NCI-H524 treated with DMSO at 0.1 percent for 48 hours (cell line): ENCODE measurements around the gene SLC30A10.
"Not testable (repeated sequence)": the region's sequence is repeated elsewhere in the genome, so short reads cannot be mapped to it uniquely, and the experiment has no call there.

Experiments used
- DNase-seq: peaks from one replicate; lab custom pipeline; 2025; lab: John Stamatoyannopoulos, UW

The SLC30A10 gene

DNA sequence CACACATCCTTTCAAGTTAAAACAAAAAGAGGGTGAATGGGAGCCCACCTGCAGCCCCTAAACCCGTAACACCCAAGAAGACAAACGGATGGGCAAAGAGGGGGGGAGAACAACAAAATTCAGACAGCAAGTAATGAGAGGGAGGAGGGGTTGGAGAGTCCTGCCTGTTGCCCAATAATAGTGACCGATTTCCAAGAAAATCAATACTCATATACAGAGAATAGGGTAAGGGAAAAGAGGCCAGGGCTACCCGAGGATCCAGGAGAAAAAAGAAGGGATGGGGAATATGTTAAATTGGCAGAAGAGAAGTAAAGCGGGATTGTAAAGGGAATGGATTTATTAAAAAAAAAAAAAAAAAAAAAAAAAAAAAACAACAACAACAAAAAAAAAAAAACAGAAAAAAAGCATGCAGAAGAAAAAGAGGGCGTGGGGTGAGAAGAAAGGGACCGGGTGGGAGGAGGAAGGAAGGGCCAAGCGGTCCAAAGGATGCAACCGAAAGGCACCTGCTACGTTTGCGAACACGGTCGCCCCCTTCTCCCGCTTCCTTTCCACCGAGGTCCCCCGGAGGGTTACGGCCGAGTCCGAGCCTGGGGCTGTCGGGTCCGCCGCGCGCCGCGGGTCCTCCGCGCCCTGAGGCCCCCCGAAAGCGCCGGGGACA is 930 bp downstream of the SLC30A10 start:
- DNase-seq = no peak

- DNase-seq = no peak
These were observed 1.9 kb downstream of the SLC30A10 start for GRCh38 chr1:219926363-219926998.

DNA sequence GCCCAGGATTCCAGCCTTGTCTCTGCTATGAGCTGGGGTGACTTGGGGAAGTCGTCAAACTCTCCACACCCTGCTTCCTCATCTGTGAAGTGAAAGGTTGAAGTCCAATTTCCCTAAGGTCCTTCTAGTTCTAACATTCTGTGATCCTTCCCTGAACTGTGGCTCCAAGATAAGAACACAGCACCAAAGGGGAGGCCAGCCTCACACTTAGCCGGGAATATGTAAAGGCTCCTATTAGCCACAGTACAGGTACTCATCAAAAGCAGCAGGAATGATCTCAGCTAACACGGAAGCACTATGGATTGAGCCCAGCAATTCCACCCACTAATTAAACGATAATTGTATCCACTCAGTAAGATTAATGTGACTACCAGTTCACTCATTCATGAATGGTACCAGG is 4.0 kb downstream of the SLC30A10 start:
- no peak for DNase-seq

GRCh38 chr1:219917851-219918466 is 10.4 kb downstream of the SLC30A10 start:
- no peak for DNase-seq

DNA sequence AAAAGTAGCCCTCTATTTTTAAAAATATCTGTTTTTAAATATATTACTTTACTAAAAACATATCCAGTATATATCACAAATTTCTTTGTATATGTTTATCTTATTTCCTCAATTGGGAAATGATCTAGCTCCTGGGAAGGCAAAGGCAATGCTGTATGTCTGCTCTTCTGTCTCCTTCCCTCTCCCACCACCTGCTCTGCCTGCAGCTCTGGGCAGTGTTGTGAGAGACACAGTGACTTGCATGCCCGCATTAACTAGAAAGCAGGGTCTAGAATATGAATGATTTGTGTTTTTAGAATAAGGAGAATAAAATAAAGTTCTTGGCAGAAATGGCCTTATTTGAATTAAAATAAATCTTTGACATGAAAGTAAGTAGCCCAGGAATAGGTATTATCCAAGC is 11.1 kb downstream of the SLC30A10 start:
- no peak for DNase-seq

DNA sequence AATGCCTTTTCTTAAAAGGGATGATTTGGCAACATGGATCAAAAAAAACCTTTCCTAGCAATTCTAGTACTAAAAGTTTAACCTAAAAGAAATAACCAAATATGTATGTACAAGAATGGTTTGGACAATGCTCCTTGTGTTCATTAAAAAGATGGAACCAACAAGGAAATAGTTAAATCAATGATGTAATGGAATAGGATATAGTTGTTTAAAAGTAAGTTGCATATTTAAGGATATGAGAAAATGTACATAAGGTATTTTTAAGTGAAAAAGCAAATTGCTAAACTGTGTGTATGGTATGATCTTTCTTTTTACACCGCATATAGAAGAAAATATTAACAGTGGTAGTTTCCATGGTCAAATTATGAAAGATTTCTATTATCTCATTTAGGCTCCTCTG is 12.1 kb downstream of the SLC30A10 start:
- no peak for DNase-seq

DNA sequence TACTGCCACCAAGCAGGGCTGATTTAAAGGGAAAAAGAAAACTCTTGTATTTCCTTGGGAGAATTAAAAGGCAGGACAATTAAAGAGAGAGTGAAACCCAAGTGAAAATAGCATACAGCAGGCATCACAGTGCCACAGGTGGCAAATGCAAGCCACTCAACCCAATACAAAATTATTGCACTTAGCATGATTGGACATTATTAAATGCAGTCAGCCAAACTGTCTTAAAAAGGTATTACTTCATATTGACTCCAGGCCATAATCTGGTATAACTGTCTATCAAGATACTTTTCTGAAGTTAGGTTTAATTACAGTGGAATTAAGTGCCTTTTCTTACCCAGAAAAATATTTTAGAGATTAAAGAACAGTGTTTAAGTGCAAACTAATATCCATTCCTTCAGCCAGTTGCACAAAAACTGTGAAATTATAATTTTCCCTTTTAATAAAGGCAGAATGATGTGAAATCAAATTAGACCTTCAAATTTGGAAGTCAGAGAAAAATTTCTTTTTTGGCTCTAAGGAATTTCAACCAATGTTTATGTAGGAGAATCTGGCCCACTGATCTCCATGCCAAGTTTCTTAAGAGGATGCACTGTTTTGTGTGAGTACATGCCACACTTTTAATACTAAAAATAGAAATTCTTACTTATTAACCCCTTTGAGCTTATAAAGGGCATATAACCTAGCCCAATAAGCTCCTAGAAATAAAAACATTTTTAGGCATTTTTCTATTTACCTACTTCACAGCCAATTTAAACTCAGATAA is 15.2 kb downstream of the SLC30A10 start:
- no peak for DNase-seq

GRCh38 chr1:219910716-219911115 is 17.6 kb downstream of the SLC30A10 start:
- no peak for DNase-seq

DNA sequence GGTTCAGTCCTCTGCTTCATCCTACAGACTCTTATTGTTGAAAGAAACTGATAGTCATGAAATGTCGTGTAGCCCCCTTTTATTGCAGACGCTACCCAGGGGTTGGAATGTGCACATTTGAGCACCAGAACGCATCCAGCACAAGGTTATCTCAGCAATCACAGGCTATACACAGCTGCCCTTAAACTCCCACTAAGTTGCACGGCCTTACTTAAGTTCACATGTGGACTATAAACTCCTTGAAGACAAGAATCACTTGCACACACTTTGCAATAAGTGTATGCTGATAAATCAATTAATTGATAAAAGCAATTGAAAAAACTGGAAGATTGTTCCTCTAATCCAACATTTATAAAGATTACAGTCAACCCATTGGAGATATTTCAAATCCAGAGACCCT is 18.9 kb downstream of the SLC30A10 start:
- no peak for DNase-seq

GRCh38 chr1:219908170-219908569 is 20.2 kb downstream of the SLC30A10 start:
- no peak for DNase-seq

- DNase-seq = no peak
These were observed 20.6 kb downstream of the SLC30A10 start for GRCh38 chr1:219907772-219908070.

DNA sequence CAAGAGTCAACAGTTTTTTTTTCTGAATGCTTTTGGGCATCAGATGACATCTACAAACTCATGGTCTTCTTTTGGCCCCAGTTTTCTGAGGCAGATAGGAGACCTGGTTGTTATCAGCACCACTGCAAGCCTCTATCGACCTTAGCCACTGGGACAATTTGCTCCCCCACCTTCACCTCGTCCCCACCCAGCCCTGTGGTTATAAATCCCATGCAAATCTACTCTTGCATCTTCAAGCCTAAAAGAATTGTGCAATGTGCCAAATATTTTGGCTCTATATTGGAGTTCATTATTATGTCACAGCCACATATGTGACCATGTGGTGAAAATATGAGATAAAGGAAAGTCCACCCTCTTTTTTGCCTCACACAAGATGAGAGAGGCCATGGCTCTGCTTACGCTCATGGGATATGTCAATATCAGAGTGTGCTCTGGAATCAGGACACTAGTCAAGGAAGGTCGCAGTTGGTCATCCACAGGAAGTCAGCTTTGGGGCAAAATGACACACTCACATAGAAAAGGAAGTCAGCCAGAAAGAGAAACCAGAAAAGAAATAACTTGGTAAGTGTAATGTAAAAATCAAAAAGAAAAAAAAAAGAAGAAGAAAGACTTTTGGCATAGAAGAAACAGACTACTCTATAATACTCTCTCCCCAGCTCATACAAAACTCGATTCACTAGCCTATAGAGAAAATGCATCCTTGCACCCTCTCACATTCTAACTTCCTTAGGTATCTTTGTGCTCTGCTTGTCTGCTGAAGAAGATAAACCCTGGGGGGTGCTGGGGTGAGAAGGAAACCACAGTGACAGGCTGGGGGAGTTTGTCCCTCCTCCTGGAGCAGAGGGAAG is 21.2 kb downstream of the SLC30A10 start:
- no peak for DNase-seq

DNA sequence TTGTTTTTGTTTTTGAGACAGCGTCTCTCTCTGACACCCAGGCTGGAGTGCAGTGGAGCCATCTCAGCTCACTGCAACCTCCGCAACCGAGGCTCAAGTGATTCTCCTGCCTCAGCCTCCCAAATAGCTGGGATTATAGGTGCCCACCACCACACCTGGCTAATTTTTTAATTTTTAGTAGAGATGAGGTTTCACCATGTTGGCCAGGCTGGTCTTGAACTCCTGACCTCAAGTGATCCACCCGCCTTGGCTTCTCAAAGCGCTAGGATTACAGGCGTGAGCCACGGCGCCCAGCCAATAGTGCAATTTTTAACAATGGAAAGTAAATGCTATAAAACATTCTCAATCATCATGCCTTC is 21.8 kb downstream of the SLC30A10 start:
- not testable (repeated sequence) for DNase-seq

GRCh38 chr1:219905524-219905923 is 22.8 kb downstream of the SLC30A10 start:
- DNase-seq = no peak

DNA sequence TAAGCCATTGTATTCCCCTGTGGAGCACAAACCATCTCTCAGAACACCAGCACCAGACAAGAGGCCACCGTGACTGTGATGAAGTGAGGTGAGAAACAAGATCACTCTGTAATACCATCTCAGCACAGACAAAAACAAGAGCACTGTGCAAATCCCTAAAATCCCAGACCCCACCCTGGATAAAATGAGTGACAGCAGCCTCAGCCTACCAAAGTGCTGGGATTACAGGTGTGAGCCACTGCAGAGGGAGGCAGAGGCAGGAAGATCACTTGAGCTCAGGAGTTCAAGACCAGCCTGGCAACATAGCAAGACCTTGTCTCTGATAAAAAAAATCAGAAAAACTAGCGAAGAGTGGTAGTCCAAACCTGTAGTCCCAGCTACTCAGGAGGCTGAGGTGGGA is 23.4 kb downstream of the SLC30A10 start:
- DNase-seq = no peak

GRCh38 chr1:219903353-219903871 is 24.9 kb downstream of the SLC30A10 start:
- no peak for DNase-seq

GRCh38 chr1:219902951-219903350 is 25.4 kb downstream of the SLC30A10 start:
- no peak for DNase-seq

DNA sequence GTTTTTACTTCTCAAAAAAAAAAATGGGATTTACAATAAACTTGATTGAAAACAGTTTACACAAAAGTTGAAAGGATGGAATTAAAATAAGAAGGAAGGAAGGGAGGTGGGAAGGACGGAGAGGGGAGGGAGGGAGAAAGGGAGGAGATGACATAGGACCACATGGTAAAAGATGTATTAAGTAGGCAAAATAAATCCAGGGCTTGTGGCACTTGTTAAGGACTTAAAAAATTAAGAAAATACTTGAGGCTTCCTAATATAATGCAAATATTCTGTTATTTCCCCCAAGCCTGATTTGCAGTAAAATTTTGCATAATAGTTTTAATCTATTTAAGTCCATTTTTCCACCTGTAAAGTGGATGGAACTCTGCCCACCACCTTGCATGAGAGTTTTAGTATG is 27.5 kb downstream of the SLC30A10 start:
- DNase-seq = no peak

DNA sequence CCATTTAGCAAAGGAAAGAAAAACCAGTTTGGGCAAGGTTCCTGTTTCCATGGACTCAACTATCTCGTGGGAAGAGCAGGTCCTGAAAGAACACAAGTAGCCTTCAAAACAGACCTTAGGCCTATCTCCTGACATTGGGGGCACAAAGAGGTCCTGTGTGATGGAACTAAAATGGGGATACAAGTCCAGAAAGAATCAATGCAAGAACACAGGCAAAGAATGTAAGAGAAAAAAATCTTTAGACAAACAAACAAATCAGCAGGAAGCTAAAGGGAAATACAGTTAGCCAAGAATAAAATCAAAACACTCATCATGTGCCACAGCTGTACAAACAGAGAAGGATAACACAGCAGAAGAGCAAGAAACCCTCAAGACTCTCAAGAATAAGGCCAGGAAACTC is 28.2 kb downstream of the SLC30A10 start:
- DNase-seq = no peak

DNA sequence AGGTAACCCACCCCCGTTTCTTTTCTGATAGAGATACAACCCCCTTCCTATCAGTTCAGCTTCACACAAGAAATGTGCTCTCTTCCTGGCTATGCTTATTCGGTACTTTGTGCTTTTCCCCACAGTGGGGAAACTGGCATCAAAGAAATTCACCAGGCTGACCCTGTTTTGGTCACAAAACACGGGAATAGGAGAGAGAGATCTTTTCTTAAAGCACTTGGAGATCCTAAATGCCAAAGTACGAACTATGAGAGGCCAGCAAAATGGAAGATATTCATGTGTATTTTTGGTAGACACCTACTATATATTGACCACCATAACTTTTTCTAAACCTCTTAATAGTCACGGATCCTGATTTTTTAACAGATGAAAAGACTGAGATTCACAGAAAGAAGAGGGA is 30.0 kb downstream of the SLC30A10 start:
- no peak for DNase-seq

DNA sequence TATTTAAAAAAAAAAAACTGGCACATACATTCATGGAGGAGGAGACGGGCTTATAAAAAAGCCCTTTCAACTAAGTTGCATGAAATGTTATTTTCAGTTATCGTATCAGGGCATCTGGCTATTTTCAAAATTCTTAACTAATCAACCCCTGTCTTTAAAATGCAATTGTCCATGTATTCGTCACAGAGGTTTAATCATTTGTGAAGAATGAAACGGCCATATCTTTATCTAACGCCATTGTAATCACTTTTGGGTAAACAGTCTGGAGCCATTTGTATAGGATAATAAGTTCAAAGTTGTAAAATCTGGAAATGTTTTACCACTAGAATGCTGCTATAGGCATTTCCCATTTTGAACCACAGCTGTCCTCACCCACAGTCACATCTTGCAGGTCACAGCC is 30.4 kb downstream of the SLC30A10 start:
- no peak for DNase-seq

- not testable (repeated sequence) for DNase-seq
These were observed 36.1 kb downstream of the SLC30A10 start for GRCh38 chr1:219892271-219892670.
